Hepatocyte (in vitro differentiated cells): ENCODE results near the gene AGAP5.

Source experiments
- EZH2 ChIP-seq: fragments of 200-600 bp; sonication (generic); IDR thresholded peaks from 2 replicates; pipeline ENCODE4 v1.6.1; 2016; ENCODE audit warnings: antibody characterized with exemption, mild to moderate bottlenecking, borderline replicate concordance
- TF ChIP-seq, protein P1 (sequence below): fragments of 200-600 bp; sonication (generic); IDR thresholded peaks from 2 replicates; pipeline ENCODE4 v1.5.1; 2016; ENCODE audit warnings: antibody characterized with exemption, mild to moderate bottlenecking; ENCODE audit not compliant: poor library complexity

DNA sequence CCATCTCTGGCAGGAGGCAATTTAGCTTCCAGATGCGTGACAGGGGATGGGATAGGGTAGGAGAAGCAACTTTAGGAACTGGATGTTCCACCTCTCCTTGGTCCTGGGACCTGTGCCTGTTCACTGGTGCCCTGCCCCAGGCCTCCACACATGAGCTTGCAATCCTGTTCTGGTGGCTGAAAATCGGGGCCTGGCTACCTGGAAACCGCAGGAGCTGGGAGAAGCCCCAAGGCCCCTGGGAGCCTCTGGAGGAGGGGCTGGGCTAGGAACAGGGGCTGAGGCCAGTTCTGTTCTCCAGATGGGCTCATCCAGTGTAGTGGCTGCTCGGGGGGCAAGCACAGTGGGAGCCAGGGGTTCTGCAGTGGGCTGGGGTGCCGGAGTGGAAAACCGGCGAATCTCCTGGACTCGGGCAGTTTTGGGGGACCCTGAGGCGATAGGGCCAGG, 51.3 kb downstream of the AGAP5 start:
- TF ChIP-seq, protein P1, sequence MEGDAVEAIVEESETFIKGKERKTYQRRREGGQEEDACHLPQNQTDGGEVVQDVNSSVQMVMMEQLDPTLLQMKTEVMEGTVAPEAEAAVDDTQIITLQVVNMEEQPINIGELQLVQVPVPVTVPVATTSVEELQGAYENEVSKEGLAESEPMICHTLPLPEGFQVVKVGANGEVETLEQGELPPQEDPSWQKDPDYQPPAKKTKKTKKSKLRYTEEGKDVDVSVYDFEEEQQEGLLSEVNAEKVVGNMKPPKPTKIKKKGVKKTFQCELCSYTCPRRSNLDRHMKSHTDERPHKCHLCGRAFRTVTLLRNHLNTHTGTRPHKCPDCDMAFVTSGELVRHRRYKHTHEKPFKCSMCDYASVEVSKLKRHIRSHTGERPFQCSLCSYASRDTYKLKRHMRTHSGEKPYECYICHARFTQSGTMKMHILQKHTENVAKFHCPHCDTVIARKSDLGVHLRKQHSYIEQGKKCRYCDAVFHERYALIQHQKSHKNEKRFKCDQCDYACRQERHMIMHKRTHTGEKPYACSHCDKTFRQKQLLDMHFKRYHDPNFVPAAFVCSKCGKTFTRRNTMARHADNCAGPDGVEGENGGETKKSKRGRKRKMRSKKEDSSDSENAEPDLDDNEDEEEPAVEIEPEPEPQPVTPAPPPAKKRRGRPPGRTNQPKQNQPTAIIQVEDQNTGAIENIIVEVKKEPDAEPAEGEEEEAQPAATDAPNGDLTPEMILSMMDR: no peak
- no peak for TF ChIP-seq EZH2
